Activated CD4-positive, alpha-beta memory T cell treated with anti-CD3 and anti-CD28 coated beads for 36 hours (primary cell): ENCODE data around the gene VARS1. TPM values are rescaled to one million over a fixed set of nuclear protein-coding genes. Genes with fewer than 3 reads are reported as not detected.

Source experiments
- CTCF ChIA-PET: fragments of 350-600 bp; sonication (Branson Sonifier 250); formaldehyde crosslinking; loops from one replicate; lab custom pipeline; 2021; ENCODE audit warnings: antibody characterized with exemption, inconsistent platforms; lab: Charles Lee
- POLR2A ChIA-PET: fragments of 350-600 bp; sonication (Branson Sonifier 250); formaldehyde crosslinking; loops from one replicate; lab custom pipeline; 2021; ENCODE audit warnings: antibody characterized with exemption; lab: Charles Lee
- DNase-seq: peaks from one replicate; pipeline ENCODE4 v3.0.0-alpha.2; 2020
- H3K27ac Mint-ChIP-seq: one replicate; pipeline ENCODE4 v1.8.0; 2021; ENCODE audit warnings: mixed read lengths
- H3K27me3 Mint-ChIP-seq: one replicate; pipeline ENCODE4 v1.8.0; 2021; ENCODE audit warnings: mixed read lengths
- H3K36me3 Mint-ChIP-seq: one replicate; pipeline ENCODE4 v1.8.0; 2021; ENCODE audit warnings: mixed read lengths
- H3K4me1 Mint-ChIP-seq: one replicate; pipeline ENCODE4 v1.8.0; 2021; ENCODE audit warnings: low read depth, mixed read lengths
- H3K4me3 Mint-ChIP-seq: one replicate; pipeline ENCODE4 v1.8.0; 2021; ENCODE audit warnings: mild to moderate bottlenecking, mixed read lengths
- H3K9me3 Mint-ChIP-seq: one replicate; pipeline ENCODE4 v1.8.0; 2021; ENCODE audit warnings: mixed read lengths
- intact Hi-C: fragments of 100-400 bp; cut with micrococcal nuclease; formaldehyde crosslinking; loops from one replicate; pipeline ENCODE4 v1.15.1; 2023
- total RNA-seq, 2 experiments: library from RNA; stranded (reverse); gene quantifications; one replicate each; pipeline ENCODE4 v1.2.3, GENCODE V29; 2021

VARS1 gene
- total RNA-seq, 2 experiments from 2014 or later: 141 to 153 TPM

DNA sequence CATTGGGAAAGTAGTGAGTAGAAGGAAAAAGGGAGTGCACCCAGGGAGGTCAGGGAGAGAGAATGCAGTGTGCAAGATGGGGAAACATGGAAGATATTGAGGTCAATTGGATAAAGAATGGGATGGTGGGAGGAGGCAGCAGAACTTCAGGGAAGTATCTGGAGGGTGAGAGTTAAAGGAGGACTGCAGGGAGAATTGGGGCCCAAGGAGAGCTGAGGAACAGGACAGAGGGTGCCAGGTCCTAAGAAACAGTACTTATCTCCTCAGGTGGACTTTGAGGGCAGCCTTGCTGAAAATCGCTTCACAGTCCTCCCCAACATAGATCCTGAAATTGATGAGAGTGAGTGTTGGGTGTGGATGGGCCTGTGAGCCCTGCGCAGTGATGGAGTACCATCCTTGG, 37.3 kb downstream of the VARS1 start:
- ChIA-PET POLR2A (interaction anchor here (0.6 to 0.9 kb wide), 2 partner anchors 18 to 92 kb away, joined by 3 read pairs; partner anchors contain the start of gene MSH5), CTCF (interaction anchor here (1.0 to 2.2 kb wide), 2 partner anchors 12 to 15 kb away, joined by 3 to 13 read pairs; no protein-coding TSS in a partner anchor)
- H3K27ac Mint-ChIP-seq: no peak overlapping the region
- no peaks in the 10 kb centered on the region for H3K9me3 Mint-ChIP-seq
- DNase-seq: no peak
- peaks cover 50% of the 10 kb centered on the region for H3K36me3 Mint-ChIP-seq
- H3K4me1 Mint-ChIP-seq: no peaks in the 10 kb centered on the region
- no peak overlapping the region for H3K4me3 Mint-ChIP-seq
- no peaks in the 10 kb centered on the region for H3K27me3 Mint-ChIP-seq
- intact Hi-C loops: no loop called here

DNA sequence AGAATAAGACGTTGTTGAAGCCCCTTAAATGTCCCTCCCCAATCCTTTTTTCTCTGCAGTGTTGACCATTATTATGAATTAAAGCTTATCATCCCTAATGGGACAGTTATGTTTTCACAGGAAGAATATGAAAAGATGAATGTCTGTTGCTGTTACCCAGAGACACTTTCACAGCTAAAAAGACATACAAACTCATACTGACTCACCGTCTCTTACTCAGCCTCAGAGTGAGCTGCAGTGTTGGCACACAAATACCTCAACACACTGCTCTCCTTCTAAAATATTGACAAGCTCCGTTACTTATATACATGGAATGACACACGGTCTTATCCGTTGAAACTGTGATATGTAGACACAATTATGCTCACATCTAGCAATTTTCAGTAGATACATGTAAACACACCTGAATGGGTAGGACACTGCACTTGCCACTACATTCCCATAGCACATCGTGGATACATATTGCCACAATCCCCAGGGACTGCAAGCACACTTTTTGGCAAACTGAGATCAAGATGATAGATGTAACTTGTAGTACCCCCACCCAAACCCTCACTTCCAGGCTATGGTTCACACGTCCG, 42.7 kb downstream of the VARS1 start:
- CTCF ChIA-PET: interaction anchor here (1.0 to 1.2 kb wide), 2 partner anchors 17 to 73 kb away, joined by 5 read pairs; partner anchors contain the start of gene LY6G5C
- H3K4me3 Mint-ChIP-seq: no peak overlapping the region
- intact Hi-C loops: no loop called here
- peaks cover 19% of the 10 kb centered on the region for H3K36me3 Mint-ChIP-seq
- no peaks in the 10 kb centered on the region for H3K27me3 Mint-ChIP-seq
- POLR2A ChIA-PET: interaction anchor here (2.3 kb wide), 1 partner anchor 12 kb away, joined by 7 read pairs; the partner anchor contains the start of gene MSH5
- DNase-seq: no peak
- no peak overlapping the region for H3K27ac Mint-ChIP-seq
- H3K9me3 Mint-ChIP-seq: no peaks in the 10 kb centered on the region
- H3K4me1 Mint-ChIP-seq: no peaks in the 10 kb centered on the region

DNA sequence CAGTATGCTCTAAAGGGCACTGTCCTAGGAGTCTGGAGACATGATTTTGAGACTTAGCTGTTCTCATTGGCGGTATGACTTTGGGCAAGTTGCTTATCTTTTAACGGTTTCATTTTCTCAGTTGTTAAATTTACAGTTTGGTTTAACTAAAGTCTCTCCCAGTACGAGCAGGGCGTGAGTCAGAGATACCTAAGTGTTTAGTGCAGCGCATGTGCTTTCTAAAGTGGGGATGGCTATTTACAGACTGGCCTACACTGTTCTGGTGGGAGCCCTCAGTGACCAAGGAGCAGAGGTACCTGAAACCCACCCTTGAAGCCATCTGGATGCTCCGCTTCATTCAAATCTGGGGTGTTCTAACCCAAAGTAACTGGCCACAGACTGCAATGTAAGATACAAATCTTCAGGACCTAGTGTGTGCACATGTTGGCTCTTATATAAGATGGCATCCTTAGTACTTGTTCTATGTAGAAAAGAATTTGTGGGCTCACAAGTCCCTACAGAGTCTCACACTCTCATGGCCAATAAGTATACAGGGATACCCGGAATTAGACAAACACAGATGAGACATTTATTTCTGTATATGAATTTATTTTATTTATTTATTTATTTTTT, 45.0 kb downstream of the VARS1 start:
- intact Hi-C loops: no loop called here
- H3K27ac Mint-ChIP-seq: no peak overlapping the region
- H3K36me3 Mint-ChIP-seq: peaks cover 29% of the 10 kb centered on the region

DNA sequence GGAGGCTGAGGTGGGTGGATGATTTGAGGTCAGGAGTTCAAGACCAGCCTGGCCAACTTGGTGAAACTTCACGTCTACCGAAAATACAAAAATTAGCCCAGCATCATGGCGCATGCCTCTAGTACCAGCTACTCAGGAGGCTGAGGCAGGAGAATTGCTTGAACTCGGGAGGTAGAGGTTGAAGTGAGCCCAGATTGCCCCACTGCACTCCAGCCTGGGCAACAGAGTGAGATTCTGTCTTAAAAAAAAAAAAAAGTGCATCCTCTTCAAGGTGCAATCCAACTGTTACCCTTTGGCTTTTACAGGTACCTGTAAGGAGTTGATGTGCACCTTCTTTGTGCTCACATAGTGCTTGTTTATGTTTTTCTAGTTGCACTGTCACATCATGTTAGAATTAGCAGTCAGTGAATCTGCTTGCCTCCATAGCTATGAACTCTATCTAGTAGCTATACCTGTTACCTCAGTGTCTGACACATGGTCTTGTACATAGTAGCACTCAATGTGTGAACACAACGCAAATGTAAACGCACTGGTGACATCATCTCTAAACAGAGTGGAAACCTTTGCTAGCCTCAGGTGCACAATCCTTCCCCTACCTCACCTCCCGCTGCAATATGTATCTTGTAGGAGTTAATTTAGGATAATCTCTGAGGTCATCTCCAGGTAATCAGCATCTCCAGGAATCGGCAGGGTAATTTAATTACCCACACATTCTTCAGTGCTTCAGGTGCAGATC, 46.1 kb downstream of the VARS1 start:
- POLR2A ChIA-PET: interaction anchor here (1.5 to 1.7 kb wide), 2 partner anchors 9 to 11 kb away, joined by 4 read pairs; partner anchors contain the start of gene MSH5
- intact Hi-C loops: no loop called here
- Mint-ChIP-seq H3K4me3 (no peak overlapping the region), H3K27ac (no peak overlapping the region), H3K27me3 (no peaks in the 10 kb centered on the region), H3K4me1 (no peaks in the 10 kb centered on the region), H3K9me3 (no peaks in the 10 kb centered on the region), H3K36me3 (peaks cover 35% of the 10 kb centered on the region)
- no peak for DNase-seq
- CTCF ChIA-PET: interaction anchor here (1.7 kb wide), 1 partner anchor 20 kb away, joined by 6 read pairs; no protein-coding TSS in a partner anchor

More for the DNA sequence above, 45.0 kb downstream of the VARS1 start:
- no peaks in the 10 kb centered on the region for H3K27me3 Mint-ChIP-seq
- POLR2A ChIA-PET: interaction anchor here (1.7 kb wide), 1 partner anchor 10 kb away, joined by 4 read pairs; the partner anchor contains the start of gene MSH5
- H3K4me1 Mint-ChIP-seq: no peaks in the 10 kb centered on the region
- DNase-seq: no peak
- CTCF ChIA-PET: interaction anchor here (1.7 kb wide), 1 partner anchor 19 kb away, joined by 6 read pairs; no protein-coding TSS in a partner anchor
- H3K9me3 Mint-ChIP-seq: no peaks in the 10 kb centered on the region
- H3K4me3 Mint-ChIP-seq: no peak overlapping the region

Other genes with a start within 250 kb of the VARS1 start
- 1 to 10 TPM; 1.4 to 1.6 TPM for gene ATP6V1G2, start 249.1 kb downstream of the VARS1 start, total RNA-seq
- 10 to 100 TPM; 18.5 to 21.5 TPM for gene NFKBIL1, start 248.1 kb downstream of the VARS1 start, total RNA-seq
- gene LTA, start 223.5 kb downstream of the VARS1 start, total RNA-seq: 100 to 1,000 TPM; 696 to 733 TPM
- gene TNF, start 220.2 kb downstream of the VARS1 start, total RNA-seq: 100 to 1,000 TPM; 165 to 167 TPM
- 100 to 1,000 TPM; 161 to 164 TPM for gene LTB, start 213.3 kb downstream of the VARS1 start, total RNA-seq
- gene LST1, start 209.5 kb downstream of the VARS1 start, total RNA-seq: 10 to 100 TPM; 15.7 to 16.9 TPM
- 10 to 100 TPM; 11.7 to 12.2 TPM for gene NCR3, start 202.7 kb downstream of the VARS1 start, total RNA-seq
- 10 to 100 TPM; 26.1 to 29.0 TPM for gene AIF1, start 180.5 kb downstream of the VARS1 start, total RNA-seq
- gene PRRC2A, start 175.0 kb downstream of the VARS1 start, total RNA-seq: 100 to 1,000 TPM; 246 to 257 TPM
- 100 to 1,000 TPM; 351 to 354 TPM for gene BAG6, start 143.1 kb downstream of the VARS1 start, total RNA-seq
- gene APOM, start 139.9 kb downstream of the VARS1 start, total RNA-seq: 1 to 10 TPM; 2.9 to 3.1 TPM
- 10 to 100 TPM; 15.8 to 16.9 TPM for gene C6orf47, start 135.0 kb downstream of the VARS1 start, total RNA-seq
- gene GPANK1, start 130.8 kb downstream of the VARS1 start, total RNA-seq: 10 to 100 TPM; 31.6 to 32.3 TPM
- 100 to 1,000 TPM; 227 to 234 TPM for gene CSNK2B, start 129.7 kb downstream of the VARS1 start, total RNA-seq
- 10 to 100 TPM in 1 of 2 experiments, 1 to 10 TPM in 1; 9.2 to 11.6 TPM for gene LY6G5B, start 125.8 kb downstream of the VARS1 start, total RNA-seq
- 1 to 10 TPM; 1.4 to 1.8 TPM for gene LY6G5C, start 114.7 kb downstream of the VARS1 start, total RNA-seq
- 10 to 100 TPM; 29.1 to 29.6 TPM for gene ABHD16A, start 92.4 kb downstream of the VARS1 start, total RNA-seq
- not detected for gene LY6G6F, start 88.9 kb downstream of the VARS1 start, total RNA-seq
- not detected for gene LY6G6D, start 80.4 kb downstream of the VARS1 start, total RNA-seq
- not detected for gene LY6G6C, start 74.0 kb downstream of the VARS1 start, total RNA-seq
- not detected for gene MPIG6B, start 72.4 kb downstream of the VARS1 start, total RNA-seq
- gene DDAH2, start 66.5 kb downstream of the VARS1 start, total RNA-seq: 1 to 10 TPM; 6.2 to 6.6 TPM
- gene CLIC1, start 59.2 kb downstream of the VARS1 start, total RNA-seq: 100 to 1,000 TPM; 430 to 442 TPM
- gene MSH5, start 55.7 kb downstream of the VARS1 start, total RNA-seq: 10 to 100 TPM; 80.9 to 83.8 TPM
- 10 to 100 TPM; 11.3 to 13.2 TPM for gene SAPCD1, start 33.1 kb downstream of the VARS1 start, total RNA-seq
- 1 to 10 TPM; 2.0 to 2.1 TPM for gene VWA7, start 18.4 kb downstream of the VARS1 start, total RNA-seq
- gene LSM2, start 11.2 kb upstream of the VARS1 start, total RNA-seq: 100 to 1,000 TPM; 142 to 143 TPM
- 1 to 10 TPM; 2.0 TPM for gene HSPA1L, start 19.5 kb upstream of the VARS1 start, total RNA-seq
- gene HSPA1A, start 19.8 kb upstream of the VARS1 start, total RNA-seq: 10 to 100 TPM; 68.5 to 69.9 TPM
- 10 to 100 TPM; 59.5 to 62.3 TPM for gene HSPA1B, start 32.0 kb upstream of the VARS1 start, total RNA-seq
- 10 to 100 TPM; 13.0 to 13.4 TPM for gene NEU1, start 67.1 kb upstream of the VARS1 start, total RNA-seq
- gene SLC44A4, start 83.2 kb upstream of the VARS1 start, total RNA-seq: under 1 TPM in 1 of 2 experiments, not detected in 1; 0.17 TPM
- gene EHMT2, start 101.9 kb upstream of the VARS1 start, total RNA-seq: 10 to 100 TPM; 45.5 to 46.0 TPM
- gene ZBTB12, start 106.3 kb upstream of the VARS1 start, total RNA-seq: 1 to 10 TPM; 1.8 to 2.0 TPM
- 1 to 10 TPM in 1 of 2 experiments, under 1 TPM in 1; 0.97 to 1.0 TPM for gene C2, start 132.0 kb upstream of the VARS1 start, total RNA-seq
- under 1 TPM; 0.76 to 0.82 TPM for gene CFB, start 150.3 kb upstream of the VARS1 start, total RNA-seq
- 10 to 100 TPM; 87.1 to 89.0 TPM for gene NELFE, start 163.2 kb upstream of the VARS1 start, total RNA-seq
- 100 to 1,000 TPM in 1 of 2 experiments, 10 to 100 TPM in 1; 95.7 to 101 TPM for gene SKIC2, start 163.4 kb upstream of the VARS1 start, total RNA-seq
- gene DXO, start 176.4 kb upstream of the VARS1 start, total RNA-seq: 10 to 100 TPM; 10.8 to 12.3 TPM
- gene C4A, start 186.3 kb upstream of the VARS1 start, total RNA-seq: 1 to 10 TPM; 4.5 to 4.8 TPM
- 1 to 10 TPM; 3.1 to 5.5 TPM for gene C4B, start 219.0 kb upstream of the VARS1 start, total RNA-seq
- gene CYP21A2, start 242.7 kb upstream of the VARS1 start, total RNA-seq: under 1 TPM in 1 of 2 experiments, not detected in 1; 0.24 TPM